Neural cell (in vitro differentiated cells): ENCODE results near the gene PDCD1LG2. TPM values are rescaled to one million over a fixed set of nuclear protein-coding genes. Genes with fewer than 3 reads are reported as not detected.

Experiments
- H2AFZ ChIP-seq: fragments of 200-600, 300-800 bp; sonication (generic), shearing (Covaris generic); 2 replicates; pipeline ENCODE4 v1.6.0; 2014; ENCODE audit warnings: low read depth, mild to moderate bottlenecking, antibody characterized with exemption, low read length, moderate library complexity
- H3F3A ChIP-seq: fragments of 200-600 bp; shearing (Covaris generic); 2 replicates; pipeline ENCODE4 v1.6.1; 2016; ENCODE audit warnings: mild to moderate bottlenecking, moderate library complexity, mixed read lengths, antibody characterized with exemption, low read length; ENCODE audit not compliant: insufficient read depth, poor library complexity, severe bottlenecking
- H3K27ac ChIP-seq: fragments of 200-600, 300-800 bp; sonication (generic), shearing (Covaris generic); 2 replicates; pipeline ENCODE4 v1.5.1; 2014; ENCODE audit warnings: mild to moderate bottlenecking, low read length, moderate library complexity
- H3K27me3 ChIP-seq: fragments of 300-800, 200-600 bp; sonication (generic), shearing (Covaris generic); 2 replicates; pipeline ENCODE4 v1.6.0; 2014; ENCODE audit warnings: mild to moderate bottlenecking, low read depth, low read length, moderate library complexity; ENCODE audit not compliant: insufficient read depth
- H3K36me3 ChIP-seq: fragments of 300-800, 200-600 bp; sonication (generic), shearing (Covaris generic); 2 replicates; pipeline ENCODE4 v1.5.1; 2014; ENCODE audit warnings: mild to moderate bottlenecking, antibody characterized with exemption, low read length, moderate library complexity; ENCODE audit not compliant: insufficient read depth
- H3K4me2 ChIP-seq: fragments of 300-800, 200-600 bp; sonication (generic), shearing (Covaris generic); 2 replicates; pipeline ENCODE4 v1.6.0; 2014; ENCODE audit warnings: mild to moderate bottlenecking, low read length
- H3K4me3 ChIP-seq: fragments of 300-800, 200-600 bp; sonication (generic), shearing (Covaris generic); 2 replicates; pipeline ENCODE4 v1.5.1; 2014; ENCODE audit warnings: mild to moderate bottlenecking, low read length, moderate library complexity
- H3K79me2 ChIP-seq: fragments of 200-600 bp; shearing (Covaris generic); replicated peaks from 2 replicates; pipeline ENCODE4 v1.6.0; 2014; ENCODE audit warnings: mild to moderate bottlenecking, low read length, moderate library complexity; ENCODE audit not compliant: insufficient read depth
- H3K9ac ChIP-seq: fragments of 300-800, 200-600 bp; sonication (generic), shearing (Covaris generic); 2 replicates; pipeline ENCODE4 v1.6.1; 2016; ENCODE audit warnings: mild to moderate bottlenecking, low read length, mixed read lengths
- H3K9me2 ChIP-seq: fragments of 200-600 bp; shearing (Covaris generic); 2 replicates; pipeline ENCODE4 v1.6.1; 2016; ENCODE audit warnings: mild to moderate bottlenecking, low read length, mixed read lengths; ENCODE audit not compliant: insufficient read depth
- H3K9me3 ChIP-seq: fragments of 200-600, 300-800 bp; sonication (generic), shearing (Covaris generic); 2 replicates; pipeline ENCODE4 v1.6.1; 2016; ENCODE audit warnings: mild to moderate bottlenecking, mixed run types, low read length, moderate library complexity, mixed read lengths
- H4K20me1 ChIP-seq: fragments of 200-600 bp; shearing (Covaris generic); 2 replicates; pipeline ENCODE4 v1.6.1; 2016; ENCODE audit warnings: mild to moderate bottlenecking, mixed run types; ENCODE audit not compliant: insufficient read depth
- CTCF ChIP-seq: fragments of 450-650 bp; IDR thresholded peaks from 2 replicates; pipeline ENCODE4 v1.5.1; 2014; ENCODE audit warnings: antibody characterized with exemption, mild to moderate bottlenecking, moderate library complexity; ENCODE audit not compliant: poor library complexity, severe bottlenecking
- EP300 ChIP-seq: fragments of 450-650 bp; conservative IDR thresholded peaks from 2 replicates; pipeline ENCODE4 v1.6.1; 2014; ENCODE audit warnings: antibody characterized with exemption, mild to moderate bottlenecking, moderate library complexity; ENCODE audit not compliant: poor library complexity, severe bottlenecking
- EZH2 ChIP-seq: fragments of 200-600, 300-800 bp; shearing (Covaris generic), sonication (generic); IDR thresholded peaks from 2 replicates; pipeline ENCODE4 v1.6.1; 2014; ENCODE audit warnings: antibody characterized with exemption, low read length, borderline replicate concordance, mild to moderate bottlenecking; ENCODE audit not compliant: insufficient read depth, poor library complexity, severe bottlenecking
- MXI1 ChIP-seq: fragments of 450-650 bp; conservative IDR thresholded peaks from 2 replicates; pipeline ENCODE4 v1.6.1; 2014; ENCODE audit warnings: antibody characterized with exemption, mild to moderate bottlenecking; ENCODE audit not compliant: poor library complexity, severe bottlenecking
- POLR2AphosphoS5 ChIP-seq: IDR thresholded peaks from 2 replicates; pipeline ENCODE4 v1.6.1; 2012
- RAD21 ChIP-seq: fragments of 450-650 bp; conservative IDR thresholded peaks from 2 replicates; pipeline ENCODE4 v1.6.1; 2014; ENCODE audit warnings: antibody characterized with exemption, mild to moderate bottlenecking, moderate library complexity
- REST ChIP-seq: IDR thresholded peaks from 2 replicates; pipeline ENCODE4 v1.6.1; 2012; ENCODE audit warnings: borderline replicate concordance
- SMC3 ChIP-seq: fragments of 450-650 bp; conservative IDR thresholded peaks from 2 replicates; pipeline ENCODE4 v1.6.1; 2014; ENCODE audit warnings: antibody characterized with exemption, mild to moderate bottlenecking, moderate library complexity; ENCODE audit not compliant: poor library complexity
- TAF1 ChIP-seq: IDR thresholded peaks from 2 replicates; pipeline ENCODE4 v1.6.1; 2012; ENCODE audit warnings: low read depth
- polyA plus RNA-seq: library from polyadenylated mRNA; depleted of rRNA; stranded (reverse); fragments of >200 nt; gene quantifications from 2 replicates; pipeline ENCODE4 v1.2.3, GENCODE V29; 2014

Gene PDCD1LG2
- polyA plus RNA-seq, 1 donor from 2014 or later, result not detected

GRCh38 chr9:5592904-5593303 is 82.6 kb downstream of the PDCD1LG2 start:
- no peak overlapping the region for H3K9ac ChIP-seq
- H3K36me3 ChIP-seq, result no peaks in the 10 kb centered on the region
- no peaks in the 10 kb centered on the region for H3K79me2 ChIP-seq
- H3K4me3 ChIP-seq, result no peak overlapping the region
- no peak overlapping the region for H3K27ac ChIP-seq
- no peak overlapping the region for H3K4me2 ChIP-seq
- H4K20me1 ChIP-seq, result no peaks in the 10 kb centered on the region
- no peak overlapping the region for H2AFZ ChIP-seq
- no peaks in the 10 kb centered on the region for H3K9me2 ChIP-seq
- TF ChIP-seq TAF1 (no peak), REST (no peak), EZH2 (no peak), SMC3 (no peak)
- no peaks in the 10 kb centered on the region for H3K27me3 ChIP-seq
- H3K9me3 ChIP-seq, result no peaks in the 10 kb centered on the region
- no peaks in the 10 kb centered on the region for H3F3A ChIP-seq

- H3K27me3 ChIP-seq, result no peaks in the 10 kb centered on the region
- no peak overlapping the region for H3K27ac ChIP-seq
- no peak overlapping the region for H2AFZ ChIP-seq
- no peaks in the 10 kb centered on the region for H3K9me2 ChIP-seq
- no peaks in the 10 kb centered on the region for H3K9me3 ChIP-seq
- no peak overlapping the region for H3K4me2 ChIP-seq
- no peak overlapping the region for H3K4me3 ChIP-seq
- H3F3A ChIP-seq, result no peaks in the 10 kb centered on the region
- H3K79me2 ChIP-seq, result no peaks in the 10 kb centered on the region
- no peak for TF ChIP-seq POLR2AphosphoS5
- TF ChIP-seq TAF1, result no peak
- no peak for TF ChIP-seq EZH2
- no peak for TF ChIP-seq REST
- no peak for TF ChIP-seq MXI1
- TF ChIP-seq CTCF, result no peak
- no peak for TF ChIP-seq EP300
- TF ChIP-seq SMC3, result no peak
- no peak for TF ChIP-seq RAD21
- no peaks in the 10 kb centered on the region for H4K20me1 ChIP-seq
- no peak overlapping the region for H3K9ac ChIP-seq
- no peaks in the 10 kb centered on the region for H3K36me3 ChIP-seq
These were observed 83.6 kb downstream of the PDCD1LG2 start for GRCh38 chr9:5593904-5594303.
